Heart left ventricle (tissue), 13 donors: ENCODE results near the gene RFPL3.

Source experiments
- POLR2A ChIP-seq, 2 donors: fragments of 450-650 bp; IDR thresholded peaks; one replicate each; pipeline ENCODE4 v1.6.1; 2017; ENCODE audit warnings: antibody characterized with exemption in 2 of 2, mild to moderate bottlenecking in 2 of 2, moderate library complexity in 2 of 2
- TF ChIP-seq, protein P1 (sequence below), 12 donors: fragments of 200-600 bp; sonication (generic) in 4 of 12; IDR thresholded peaks; one replicate each; pipeline versions ENCODE4 v1.5.0 to v1.8.0; 2018 to 2022; ENCODE audit warnings: antibody characterized with exemption in 12 of 12, mild to moderate bottlenecking in 5 of 12
- donor health status: ischemic (EF 13 %, LVEDD 7.1; RV severe dilation, severe dysfunction).
- donor health status: DM: no; HTN: yes; CAD: no.
- donor health status: DM: no; HTN: no; CAD: no.
- donor health status: ischemic (EF 25% LVEDD 6.9; RV normal size, moderate dysfunction).
- donor health status: ischemic (EF 25% LVEDD 5.7; RV mildly dilated, moderate dysfunction).
- donor health status: ischemic (EF 35%, LVEDD 5.7; RV mildly dilated, moderate dysfunction).
- donor health status: nonischemic (EF 11% LVEDD 7.7; RV severe dilation, severe dysfunction).
- donor health status: DM: yes; HTN: yes; CAD: no.
- donor health status: PGD.
- donor health status: ischemic (EF 29% LVEDD 5.4; RV normal size, mild dysfunction).
- donor health status: nonischemic (EF 23%, LVEDD 6.1; RV moderate dilation, normal function).

DNA sequence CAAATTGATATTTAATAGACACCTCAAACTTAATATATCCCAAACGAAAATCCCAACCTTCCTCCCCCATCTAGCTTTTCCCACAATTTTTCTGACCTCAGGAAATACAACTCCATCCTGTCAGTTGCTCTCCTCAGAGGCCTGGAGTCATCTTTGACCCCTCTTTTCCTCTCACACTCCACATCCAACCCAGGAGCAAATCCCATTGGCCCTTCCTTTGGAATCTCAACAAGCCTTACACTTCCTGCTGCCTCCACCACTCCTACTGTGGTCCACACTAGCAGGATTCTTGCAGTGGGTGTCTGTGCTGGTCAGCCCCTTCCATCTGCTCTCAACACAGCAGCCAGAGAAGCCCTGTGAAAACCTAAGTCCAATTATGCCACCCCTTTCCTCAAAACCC, 39.3 kb upstream of the RFPL3 start:
- TF ChIP-seq, protein P1, sequence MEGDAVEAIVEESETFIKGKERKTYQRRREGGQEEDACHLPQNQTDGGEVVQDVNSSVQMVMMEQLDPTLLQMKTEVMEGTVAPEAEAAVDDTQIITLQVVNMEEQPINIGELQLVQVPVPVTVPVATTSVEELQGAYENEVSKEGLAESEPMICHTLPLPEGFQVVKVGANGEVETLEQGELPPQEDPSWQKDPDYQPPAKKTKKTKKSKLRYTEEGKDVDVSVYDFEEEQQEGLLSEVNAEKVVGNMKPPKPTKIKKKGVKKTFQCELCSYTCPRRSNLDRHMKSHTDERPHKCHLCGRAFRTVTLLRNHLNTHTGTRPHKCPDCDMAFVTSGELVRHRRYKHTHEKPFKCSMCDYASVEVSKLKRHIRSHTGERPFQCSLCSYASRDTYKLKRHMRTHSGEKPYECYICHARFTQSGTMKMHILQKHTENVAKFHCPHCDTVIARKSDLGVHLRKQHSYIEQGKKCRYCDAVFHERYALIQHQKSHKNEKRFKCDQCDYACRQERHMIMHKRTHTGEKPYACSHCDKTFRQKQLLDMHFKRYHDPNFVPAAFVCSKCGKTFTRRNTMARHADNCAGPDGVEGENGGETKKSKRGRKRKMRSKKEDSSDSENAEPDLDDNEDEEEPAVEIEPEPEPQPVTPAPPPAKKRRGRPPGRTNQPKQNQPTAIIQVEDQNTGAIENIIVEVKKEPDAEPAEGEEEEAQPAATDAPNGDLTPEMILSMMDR (IDR thresholded peaks at IDR 0.05) = no peak
- no peak for TF ChIP-seq POLR2A (IDR thresholded peaks at IDR 0.05)
